PC-9 (cell line): ENCODE measurements around the gene NINJ2. TPM values are rescaled to one million over a fixed set of nuclear protein-coding genes. Genes with fewer than 3 reads are reported as not detected.

Source experiments
- BruUV-seq: library from RNA; stranded (reverse); fragments of 400-500 nt; replicated peaks from 2 replicates; lab custom pipeline; 2021; lab: Mats Ljungman, UMichigan
- CTCF ChIA-PET: fragments of 300-600 bp; sonication (Branson Sonifier 250); formaldehyde crosslinking; loops from one replicate; lab custom pipeline; 2022; ENCODE audit warnings: antibody characterized with exemption; lab: Charles Lee
- POLR2A ChIA-PET: fragments of 300-600 bp; sonication (Branson Sonifier 250); formaldehyde crosslinking; loops from one replicate; lab custom pipeline; 2022; ENCODE audit warnings: antibody characterized with exemption; ENCODE audit not compliant: unreplicated experiment; lab: Charles Lee
- DNase-seq, 2 experiments: peaks; one replicate each; pipeline versions ENCODE4 v3.0.0 to v3.0.0-alpha.2; 2015 to 2022; ENCODE audit warnings: mixed read lengths in 1 of 2
- H2AFZ ChIP-seq: fragments of 200-600 bp; sonication (generic); 2 replicates; pipeline ENCODE4 v1.8.1; 2017; ENCODE audit warnings: antibody characterized with exemption
- H3F3A ChIP-seq: fragments of 200-600 bp; sonication (generic); 2 replicates; pipeline ENCODE4 v1.8.1; 2017; ENCODE audit warnings: antibody characterized with exemption, mild to moderate bottlenecking, low read depth; ENCODE audit not compliant: insufficient read depth
- H3K27ac ChIP-seq: fragments of 200-600 bp; sonication (generic); 2 replicates; pipeline ENCODE4 v1.6.1; 2016; ENCODE audit warnings: mixed run types
- H3K27me3 ChIP-seq: fragments of 200-600 bp; sonication (generic); 2 replicates; pipeline ENCODE4 v1.6.1; 2016; ENCODE audit warnings: low read depth, mixed run types; ENCODE audit not compliant: insufficient read depth
- H3K36me3 ChIP-seq: fragments of 200-600 bp; sonication (generic); 2 replicates; pipeline ENCODE4 v1.6.1; 2016; ENCODE audit warnings: low read depth, mixed run types
- H3K4me1 ChIP-seq: fragments of 200-600 bp; sonication (generic); replicated peaks from 2 replicates; pipeline ENCODE4 v1.6.1; 2016; ENCODE audit warnings: mixed run types; ENCODE audit not compliant: insufficient read depth
- H3K4me2 ChIP-seq: fragments of 200-600 bp; sonication (generic); 2 replicates; pipeline ENCODE4 v1.6.1; 2017; ENCODE audit warnings: mixed run types
- H3K4me3 ChIP-seq: fragments of 200-600 bp; sonication (generic); 2 replicates; pipeline ENCODE4 v1.6.1; 2016; ENCODE audit warnings: mixed run types
- H3K79me2 ChIP-seq: fragments of 200-600 bp; sonication (generic); 2 replicates; pipeline ENCODE4 v1.6.1; 2017; ENCODE audit warnings: low read depth, mixed run types
- H3K9me2 ChIP-seq: fragments of 200-600 bp; sonication (generic); 2 replicates; pipeline ENCODE4 v1.8.1; 2017; ENCODE audit warnings: mild to moderate bottlenecking; ENCODE audit not compliant: insufficient read depth
- H3K9me3 ChIP-seq: fragments of 200-600 bp; sonication (generic); 2 replicates; pipeline ENCODE4 v1.8.1; 2016; ENCODE audit warnings: low read depth; ENCODE audit not compliant: insufficient read depth
- H4K20me1 ChIP-seq: fragments of 200-600 bp; sonication (generic); 2 replicates; pipeline ENCODE4 v1.8.1; 2017; ENCODE audit not compliant: insufficient read depth
- CTCF ChIP-seq: fragments of 200-600 bp; sonication (generic); conservative IDR thresholded peaks from 2 replicates; pipeline ENCODE4 v1.6.1; 2017; ENCODE audit warnings: mixed run types, antibody characterized with exemption, mild to moderate bottlenecking, moderate library complexity
- EZH2 ChIP-seq: fragments of 200-600 bp; sonication (generic); IDR thresholded peaks from 2 replicates; pipeline ENCODE4 v1.8.0; 2017; ENCODE audit warnings: antibody characterized with exemption, low read depth
- intact Hi-C: fragments of 100-400 bp; cut with micrococcal nuclease; formaldehyde crosslinking; loops from one replicate; pipeline ENCODE4 v1.10.0; 2022; ENCODE audit not compliant: unreplicated experiment
- total RNA-seq: library from RNA; stranded (reverse); gene quantifications from 2 replicates; pipeline ENCODE4 v1.2.3, GENCODE V29; 2021

NINJ2 gene
- total RNA-seq, 1 experiment from 2014 or later: 19.3 TPM

- H3F3A ChIP-seq: peaks cover 2% of the 10 kb centered on the region; the same call in 1 of the 2 replicates
Observed at GRCh38 chr12:588646-589045, 74.6 kb downstream of the NINJ2 start.

DNA sequence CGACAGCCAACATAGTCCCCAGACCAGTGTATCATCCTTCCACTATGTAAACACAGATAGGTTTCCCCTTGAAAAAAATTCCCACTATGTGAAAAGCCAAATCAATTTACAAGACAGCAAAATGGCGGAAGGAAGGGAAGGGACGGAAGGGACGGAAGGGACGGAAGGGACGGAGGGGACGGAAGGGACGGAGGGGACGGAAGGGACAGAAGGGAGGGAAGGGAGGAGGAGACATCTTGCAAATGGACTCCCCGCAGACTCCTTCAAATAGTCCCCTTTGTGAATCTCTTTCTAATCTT, 75.3 kb downstream of the NINJ2 start:
- Histone ChIP-seq H3K27me3 (no peaks in the 10 kb centered on the region), H3K4me3 (no peak overlapping the region), H3K4me1 (no peaks in the 10 kb centered on the region), H4K20me1 (no peaks in the 10 kb centered on the region), H2AFZ (no peak overlapping the region), H3F3A (peaks cover 6% of the 10 kb centered on the region; the same call in 1 of the 2 replicates), H3K4me2 (no peak overlapping the region), H3K9me2 (no peaks in the 10 kb centered on the region), H3K79me2 (no peaks in the 10 kb centered on the region), H3K27ac (no peak overlapping the region), H3K9me3 (no peaks in the 10 kb centered on the region), H3K36me3 (no peaks in the 10 kb centered on the region)
- no peak for DNase-seq
- no peak for TF ChIP-seq CTCF
- no peak for TF ChIP-seq EZH2
- intact Hi-C loops: no loop called here
- ChIA-PET CTCF (no interaction called here), POLR2A (no interaction called here)
- no TSS peak for BruUV-seq

More at GRCh38 chr12:588646-589045, 74.6 kb downstream of the NINJ2 start:
- H3K9me3 ChIP-seq: no peaks in the 10 kb centered on the region
- ChIA-PET POLR2A (no interaction called here), CTCF (no interaction called here)
- no peak overlapping the region for H3K27ac ChIP-seq
- no peaks in the 10 kb centered on the region for H3K9me2 ChIP-seq
- no peaks in the 10 kb centered on the region for H3K36me3 ChIP-seq
- H3K4me2 ChIP-seq: no peak overlapping the region
- no TSS peak for BruUV-seq
- no peaks in the 10 kb centered on the region for H4K20me1 ChIP-seq
- H3K4me1 ChIP-seq: no peaks in the 10 kb centered on the region
- H3K79me2 ChIP-seq: no peaks in the 10 kb centered on the region
- H3K27me3 ChIP-seq: no peaks in the 10 kb centered on the region
- H2AFZ ChIP-seq: no peak overlapping the region
- DNase-seq: no peak
- TF ChIP-seq EZH2: no peak
- TF ChIP-seq CTCF: no peak
- intact Hi-C loops: no loop called here
- no peak overlapping the region for H3K4me3 ChIP-seq

DNA sequence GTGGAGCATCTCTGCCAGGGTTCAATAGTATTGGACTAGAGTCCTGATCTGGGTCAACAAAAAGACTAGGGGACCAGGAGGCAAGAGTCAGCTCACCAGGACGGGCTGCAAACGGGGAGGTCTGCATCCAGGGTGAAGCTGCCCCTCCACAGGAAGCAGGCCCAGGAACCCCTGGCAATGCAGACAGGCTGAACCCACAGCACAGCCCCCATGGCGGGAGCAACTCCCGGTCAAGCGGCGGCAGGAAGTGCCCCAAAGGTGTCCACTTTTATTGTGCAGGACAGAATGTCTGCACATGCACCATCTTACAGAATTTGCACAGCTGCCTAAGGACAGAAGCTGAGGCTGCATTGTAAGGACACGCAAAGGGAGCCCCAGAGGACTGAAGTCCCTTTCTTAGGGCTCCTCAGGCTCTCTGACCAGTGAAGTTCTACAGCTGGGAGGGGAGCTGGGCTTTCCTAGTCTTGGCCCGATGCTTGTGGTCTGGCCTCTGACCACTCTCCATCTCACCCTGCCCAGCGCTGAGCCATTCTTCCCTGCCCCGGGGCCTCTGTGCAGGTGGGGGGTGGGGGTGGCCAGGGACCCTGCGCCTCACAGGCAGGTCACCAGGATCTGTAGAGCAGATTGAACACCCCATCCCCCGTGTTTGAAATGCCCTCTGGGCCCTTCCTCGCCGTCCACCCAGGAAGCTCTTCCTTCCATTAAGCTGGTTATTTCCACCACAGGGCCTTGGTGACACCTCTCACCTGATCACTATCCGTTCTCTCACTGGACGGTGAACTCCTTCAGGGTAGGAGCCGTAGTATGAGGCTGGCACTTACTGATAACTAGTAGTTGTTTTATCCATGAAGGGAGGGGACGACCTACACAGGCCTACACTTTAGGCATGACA, 75.9 kb downstream of the NINJ2 start:
- BruUV-seq: no TSS peak
- Histone ChIP-seq H3K9me3 (no peaks in the 10 kb centered on the region), H3K4me3 (no peak overlapping the region), H3K4me2 (no peak overlapping the region), H3K9me2 (no peaks in the 10 kb centered on the region), H3F3A (peaks cover 6% of the 10 kb centered on the region; the same call in 1 of the 2 replicates), H3K36me3 (no peaks in the 10 kb centered on the region), H3K79me2 (no peaks in the 10 kb centered on the region), H3K27me3 (no peaks in the 10 kb centered on the region), H2AFZ (no peak overlapping the region), H3K4me1 (no peaks in the 10 kb centered on the region), H3K27ac (no peak overlapping the region), H4K20me1 (no peaks in the 10 kb centered on the region)
- intact Hi-C loops: no loop called here
- ChIA-PET CTCF (no interaction called here), POLR2A (no interaction called here)
- DNase-seq: no peak
- no peak for TF ChIP-seq CTCF
- no peak for TF ChIP-seq EZH2
